Activated CD4-positive, CD25-positive, alpha-beta regulatory T cell treated with anti-CD3 and anti-CD28 coated beads, Interleukin-2, amount 50 U/mL, for 72 hours (primary cell): ENCODE data around the gene NRP2.

Experiments used
- DNase-seq: peaks from one replicate; pipeline ENCODE4 v3.0.0; 2021

Gene NRP2

GRCh38 chr2:205713086-205713485 is 30.8 kb downstream of the NRP2 start:
- no peak for DNase-seq

- no peak for DNase-seq
Observed at GRCh38 chr2:205714058-205714776, 31.9 kb downstream of the NRP2 start.

GRCh38 chr2:205714789-205715720 is 32.8 kb downstream of the NRP2 start:
- DNase-seq = no peak

GRCh38 chr2:205715831-205716525 is 33.7 kb downstream of the NRP2 start:
- DNase-seq = no peak

GRCh38 chr2:205717175-205717846 is 35.0 kb downstream of the NRP2 start:
- DNase-seq = no peak

GRCh38 chr2:205717999-205718398 is 35.7 kb downstream of the NRP2 start:
- no peak for DNase-seq

- no peak for DNase-seq
Observed at GRCh38 chr2:205719847-205720246, 37.5 kb downstream of the NRP2 start.

- no peak for DNase-seq
Observed at GRCh38 chr2:205720451-205720902, 38.2 kb downstream of the NRP2 start.

- DNase-seq = no peak
Observed at GRCh38 chr2:205721057-205721449, 38.8 kb downstream of the NRP2 start.

- no peak for DNase-seq
Observed at GRCh38 chr2:205722283-205722918, 40.1 kb downstream of the NRP2 start.

GRCh38 chr2:205723179-205723578 is 40.9 kb downstream of the NRP2 start:
- no peak for DNase-seq

GRCh38 chr2:205725059-205725458 is 42.8 kb downstream of the NRP2 start:
- DNase-seq = no peak

GRCh38 chr2:205726506-205726905 is 44.2 kb downstream of the NRP2 start:
- DNase-seq = no peak

- DNase-seq = no peak
Observed at GRCh38 chr2:205727174-205727573, 44.9 kb downstream of the NRP2 start.

GRCh38 chr2:205728366-205728765 is 46.1 kb downstream of the NRP2 start:
- no peak for DNase-seq

GRCh38 chr2:205730191-205730590 is 47.9 kb downstream of the NRP2 start:
- no peak for DNase-seq

- no peak for DNase-seq
Observed at GRCh38 chr2:205730701-205731582, 48.6 kb downstream of the NRP2 start.

GRCh38 chr2:205731583-205731981 is 49.3 kb downstream of the NRP2 start:
- DNase-seq = no peak

GRCh38 chr2:205732314-205732713 is 50.0 kb downstream of the NRP2 start:
- DNase-seq = no peak

GRCh38 chr2:205733082-205733481 is 50.8 kb downstream of the NRP2 start:
- no peak for DNase-seq

- DNase-seq = no peak
Observed at GRCh38 chr2:205733648-205734047, 51.3 kb downstream of the NRP2 start.
